Neural progenitor cell (in vitro differentiated cells): ENCODE data around the gene GALR3. TPM values are rescaled to one million over a fixed set of nuclear protein-coding genes. Genes with fewer than 3 reads are reported as not detected.

Experiments
- DNase-seq: peaks from one replicate; pipeline ENCODE4 v3.0.0-alpha.2; 2016; ENCODE audit warnings: low spot score
- H2AFZ ChIP-seq: fragments of 200-600 bp; sonication (generic); replicated peaks from 2 replicates; pipeline ENCODE4 v1.6.1; 2016; ENCODE audit warnings: antibody characterized with exemption
- H3F3A ChIP-seq: fragments of 200-600 bp; sonication (generic); 2 replicates; pipeline ENCODE4 v1.6.1; 2016; ENCODE audit warnings: antibody characterized with exemption, low read depth
- H3K27ac ChIP-seq: fragments of 200-600 bp; sonication (generic); 2 replicates; pipeline ENCODE4 v1.5.1; 2016; ENCODE audit warnings: mild to moderate bottlenecking
- H3K27me3 ChIP-seq: fragments of 200-600 bp; sonication (generic); 2 replicates; pipeline ENCODE4 v1.6.1; 2016; ENCODE audit warnings: mild to moderate bottlenecking, moderate library complexity
- H3K36me3 ChIP-seq: fragments of 200-600 bp; sonication (generic); 2 replicates; pipeline ENCODE4 v1.5.1; 2016
- H3K4me1 ChIP-seq: fragments of 200-600 bp; sonication (generic); 2 replicates; pipeline ENCODE4 v1.6.1; 2016; ENCODE audit warnings: mixed run types
- H3K4me2 ChIP-seq: fragments of 200-600 bp; sonication (generic); 2 replicates; pipeline ENCODE4 v1.6.1; 2016
- H3K4me3 ChIP-seq: fragments of 200-600 bp; sonication (generic); 2 replicates; pipeline ENCODE4 v1.5.1; 2016
- H3K79me2 ChIP-seq: fragments of 200-600 bp; sonication (generic); 2 replicates; pipeline ENCODE4 v1.6.1; 2016; ENCODE audit warnings: low read depth
- H3K9ac ChIP-seq: fragments of 200-600 bp; sonication (generic); 2 replicates; pipeline ENCODE4 v1.6.1; 2016
- H3K9me3 ChIP-seq: fragments of 200-600 bp; sonication (generic); 2 replicates; pipeline ENCODE4 v1.5.1; 2016; ENCODE audit warnings: low read depth
- H4K20me1 ChIP-seq: fragments of 200-600 bp; sonication (generic); 2 replicates; pipeline ENCODE4 v1.6.1; 2016; ENCODE audit warnings: low read depth
- H3K27ac Mint-ChIP-seq: 3 replicates; pipeline ENCODE4 v1.8.0; 2021; ENCODE audit warnings: mixed read lengths
- H3K27me3 Mint-ChIP-seq: 2 replicates; pipeline ENCODE4 v1.8.0; 2022; ENCODE audit warnings: low read depth, mild to moderate bottlenecking, inconsistent platforms, moderate library complexity, mixed read lengths; ENCODE audit not compliant: insufficient read depth
- H3K36me3 Mint-ChIP-seq: 3 replicates; pipeline ENCODE4 v1.8.0; 2021; ENCODE audit warnings: mixed read lengths
- H3K4me1 Mint-ChIP-seq: 3 replicates; pipeline ENCODE4 v1.8.0; 2021; ENCODE audit warnings: mixed read lengths
- H3K4me3 Mint-ChIP-seq: 3 replicates; pipeline ENCODE4 v1.8.0; 2021; ENCODE audit warnings: mild to moderate bottlenecking, moderate library complexity, mixed read lengths
- H3K9me3 Mint-ChIP-seq: 3 replicates; pipeline ENCODE4 v1.8.0; 2020; ENCODE audit warnings: mixed read lengths
- EZH2 ChIP-seq: fragments of 200-600 bp; sonication (generic); IDR thresholded peaks from 2 replicates; pipeline ENCODE4 v1.6.1; 2017; ENCODE audit warnings: antibody characterized with exemption, mild to moderate bottlenecking, moderate library complexity
- EZH2phosphoT487 ChIP-seq: fragments of 200-600 bp; sonication (generic); IDR thresholded peaks from 2 replicates; pipeline ENCODE4 v1.6.1; 2017; ENCODE audit warnings: antibody characterized with exemption
- total RNA-seq: library from RNA; depleted of rRNA; stranded (reverse); fragments of >200 nt; gene quantifications from 2 replicates; pipeline ENCODE4 v1.2.3, GENCODE V29; 2015; ENCODE audit warnings: low replicate concordance
- TF ChIP-seq, protein P1 (sequence below): fragments of 200-600 bp; sonication (generic); IDR thresholded peaks from 2 replicates; pipeline ENCODE4 v1.5.1; 2017; ENCODE audit warnings: antibody characterized with exemption, mild to moderate bottlenecking

The GALR3 gene
- total RNA-seq, 1 donor from 2014 or later = not detected

DNA sequence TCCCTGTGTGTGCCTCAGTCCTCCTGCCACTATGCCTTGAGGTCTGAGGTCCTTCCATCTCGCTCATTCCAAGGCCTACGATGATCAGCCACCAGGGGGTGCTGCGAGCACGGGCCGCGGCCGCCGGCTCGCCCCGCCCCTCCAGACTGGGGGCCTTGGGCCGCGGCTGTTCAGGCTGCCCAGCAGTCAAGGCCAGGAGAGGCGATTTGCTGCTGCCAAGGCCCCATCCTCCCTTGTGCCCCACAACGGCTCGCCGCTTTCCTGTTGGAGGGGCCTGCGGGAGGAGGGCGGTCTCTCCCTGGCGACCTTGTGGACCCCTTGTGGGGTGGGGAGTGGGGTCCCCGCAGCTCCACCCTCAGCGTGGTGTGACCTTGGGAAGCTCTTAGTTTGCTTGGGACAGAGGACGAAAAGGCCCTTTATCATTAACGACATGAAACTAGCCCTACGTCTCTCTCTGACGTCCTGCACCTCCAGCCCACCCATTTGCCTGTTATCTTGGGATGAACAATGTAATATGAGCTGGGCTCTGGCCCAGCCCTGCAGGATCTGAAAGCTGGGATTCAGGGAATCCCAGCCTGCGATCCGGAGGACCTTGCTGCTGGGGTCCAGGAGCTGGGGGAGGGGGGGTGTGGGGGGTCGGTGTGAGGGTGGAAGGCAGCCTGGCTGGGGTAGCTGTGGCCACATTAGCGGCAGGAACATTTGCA lies 5.3 kb upstream of the GALR3 start:
- peak overlapping the region; percentile 54 for H3K4me3 ChIP-seq
- peak; percentile 88 for DNase-seq
- peaks cover 16% of the 10 kb centered on the region for H3K27me3 Mint-ChIP-seq

DNA sequence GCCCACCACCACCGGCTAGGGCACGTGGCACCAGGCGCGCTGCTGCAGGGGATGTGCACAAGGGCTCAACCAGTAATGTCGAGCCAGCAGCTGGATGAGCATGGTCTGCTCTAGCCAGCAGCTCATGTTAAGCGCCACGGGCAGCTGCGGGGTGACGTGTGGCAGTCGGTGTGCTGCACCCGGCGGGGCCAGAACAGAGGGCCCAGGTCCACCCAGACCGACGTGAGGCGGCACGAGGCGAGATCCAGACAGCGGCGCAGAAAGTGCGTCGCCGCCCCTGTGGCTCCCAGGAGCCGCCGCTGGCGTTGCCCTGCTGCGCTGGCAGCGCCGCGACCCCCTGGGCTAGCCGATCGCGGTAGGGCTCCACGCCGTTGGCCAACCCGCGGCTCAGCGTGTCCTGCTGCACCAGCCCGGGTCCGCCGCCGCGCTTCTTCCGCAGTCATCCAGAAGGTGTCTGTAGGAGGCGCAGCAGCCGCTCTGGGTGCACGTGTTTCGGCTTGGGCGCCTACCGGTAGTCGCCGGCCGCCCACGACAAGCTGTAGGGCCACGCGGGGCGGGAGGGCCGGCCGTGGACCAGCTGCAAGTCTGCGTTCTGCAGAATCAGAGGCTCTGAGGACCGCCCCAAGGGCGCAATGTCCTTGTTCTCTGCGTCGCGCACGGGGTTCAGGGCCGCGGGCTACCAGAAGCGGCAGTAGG lies 4.6 kb upstream of the GALR3 start:
- H3K27me3 ChIP-seq = peaks cover 51% of the 10 kb centered on the region
- H3K9ac ChIP-seq = no peak overlapping the region
- peak; percentile 78 for DNase-seq
- H3K27ac Mint-ChIP-seq = no peak overlapping the region
- H3K79me2 ChIP-seq = no peaks in the 10 kb centered on the region
- H3K27ac ChIP-seq = no peak overlapping the region
- H2AFZ ChIP-seq = peak overlapping the region; percentile 27
- peaks cover 37% of the 10 kb centered on the region for H3F3A ChIP-seq
- peak overlapping the region; percentile 54 for H3K4me3 ChIP-seq
- H3K4me1 ChIP-seq = peaks cover 22% of the 10 kb centered on the region
- no peaks in the 10 kb centered on the region for H3K9me3 Mint-ChIP-seq
- TF ChIP-seq, protein P1, sequence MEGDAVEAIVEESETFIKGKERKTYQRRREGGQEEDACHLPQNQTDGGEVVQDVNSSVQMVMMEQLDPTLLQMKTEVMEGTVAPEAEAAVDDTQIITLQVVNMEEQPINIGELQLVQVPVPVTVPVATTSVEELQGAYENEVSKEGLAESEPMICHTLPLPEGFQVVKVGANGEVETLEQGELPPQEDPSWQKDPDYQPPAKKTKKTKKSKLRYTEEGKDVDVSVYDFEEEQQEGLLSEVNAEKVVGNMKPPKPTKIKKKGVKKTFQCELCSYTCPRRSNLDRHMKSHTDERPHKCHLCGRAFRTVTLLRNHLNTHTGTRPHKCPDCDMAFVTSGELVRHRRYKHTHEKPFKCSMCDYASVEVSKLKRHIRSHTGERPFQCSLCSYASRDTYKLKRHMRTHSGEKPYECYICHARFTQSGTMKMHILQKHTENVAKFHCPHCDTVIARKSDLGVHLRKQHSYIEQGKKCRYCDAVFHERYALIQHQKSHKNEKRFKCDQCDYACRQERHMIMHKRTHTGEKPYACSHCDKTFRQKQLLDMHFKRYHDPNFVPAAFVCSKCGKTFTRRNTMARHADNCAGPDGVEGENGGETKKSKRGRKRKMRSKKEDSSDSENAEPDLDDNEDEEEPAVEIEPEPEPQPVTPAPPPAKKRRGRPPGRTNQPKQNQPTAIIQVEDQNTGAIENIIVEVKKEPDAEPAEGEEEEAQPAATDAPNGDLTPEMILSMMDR = peak; percentile 44
- peak; percentile 42 for TF ChIP-seq EZH2phosphoT487
- TF ChIP-seq EZH2 = peak; percentile 79
- H3K9me3 ChIP-seq = no peaks in the 10 kb centered on the region
- peak overlapping the region; percentile 80 for H3K4me3 Mint-ChIP-seq
- no peaks in the 10 kb centered on the region for H3K36me3 ChIP-seq
- H3K36me3 Mint-ChIP-seq = no peaks in the 10 kb centered on the region
- peaks cover 21% of the 10 kb centered on the region for H3K27me3 Mint-ChIP-seq
- peaks cover 26% of the 10 kb centered on the region for H3K4me1 Mint-ChIP-seq
- H4K20me1 ChIP-seq = peaks cover 3% of the 10 kb centered on the region
- H3K4me2 ChIP-seq = peak overlapping the region; percentile 98

More for the DNA sequence above, 5.3 kb upstream of the GALR3 start:
- H3F3A ChIP-seq = peaks cover 32% of the 10 kb centered on the region
- H3K27ac ChIP-seq = no peak overlapping the region
- H3K4me1 ChIP-seq = peaks cover 22% of the 10 kb centered on the region
- no peaks in the 10 kb centered on the region for H3K9me3 ChIP-seq
- H3K4me2 ChIP-seq = peak overlapping the region; percentile 98
- Mint-ChIP-seq H3K4me3 (peak overlapping the region; percentile 80), H3K4me1 (peaks cover 24% of the 10 kb centered on the region), H3K27ac (peak overlapping the region; percentile 78), H3K36me3 (peaks cover 1% of the 10 kb centered on the region), H3K9me3 (no peaks in the 10 kb centered on the region)
- H3K27me3 ChIP-seq = peaks cover 44% of the 10 kb centered on the region
- H3K36me3 ChIP-seq = no peaks in the 10 kb centered on the region
- H2AFZ ChIP-seq = peak overlapping the region; percentile 45
- H3K79me2 ChIP-seq = no peaks in the 10 kb centered on the region
- H4K20me1 ChIP-seq = peaks cover 3% of the 10 kb centered on the region
- TF ChIP-seq, protein P1 = peak; percentile 86
- TF ChIP-seq EZH2 (no peak), EZH2phosphoT487 (no peak)
- H3K9ac ChIP-seq = no peak overlapping the region

DNA sequence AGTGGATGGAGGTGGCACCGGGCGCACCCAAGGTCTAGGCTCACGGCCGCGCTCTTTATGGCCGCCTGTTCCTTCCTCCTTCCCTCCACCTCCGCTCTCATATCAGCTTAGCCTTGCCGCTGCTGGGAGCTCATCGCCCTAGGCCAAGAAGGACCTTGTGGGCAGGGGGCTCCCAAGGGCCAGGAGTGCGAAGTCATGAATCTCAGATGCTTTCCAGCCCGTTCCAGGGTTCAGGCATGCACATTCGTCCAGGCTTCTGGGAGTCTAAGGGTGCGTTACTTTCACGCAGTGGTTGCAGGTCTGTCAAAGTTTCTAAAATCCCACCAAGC lies 4.1 kb upstream of the GALR3 start:
- H4K20me1 ChIP-seq = peaks cover 3% of the 10 kb centered on the region
- H3K27ac ChIP-seq = no peak overlapping the region
- H3K27me3 Mint-ChIP-seq = peaks cover 26% of the 10 kb centered on the region
- H3K4me2 ChIP-seq = peak overlapping the region; percentile 98
- H3K27me3 ChIP-seq = peaks cover 56% of the 10 kb centered on the region
- no peak overlapping the region for H3K27ac Mint-ChIP-seq
- H3K79me2 ChIP-seq = no peaks in the 10 kb centered on the region
- no peak overlapping the region for H3K9ac ChIP-seq
- TF ChIP-seq EZH2 (no peak), EZH2phosphoT487 (peak; percentile 14)
- no peaks in the 10 kb centered on the region for H3K9me3 ChIP-seq
- H2AFZ ChIP-seq = no peak overlapping the region
- DNase-seq = no peak
- no peaks in the 10 kb centered on the region for H3K9me3 Mint-ChIP-seq
- H3K36me3 Mint-ChIP-seq = no peaks in the 10 kb centered on the region
- peaks cover 26% of the 10 kb centered on the region for H3K4me1 ChIP-seq
- peaks cover 42% of the 10 kb centered on the region for H3F3A ChIP-seq
- peak overlapping the region; percentile 75 for H3K4me3 Mint-ChIP-seq
- peaks cover 26% of the 10 kb centered on the region for H3K4me1 Mint-ChIP-seq
- H3K4me3 ChIP-seq = peak overlapping the region; percentile 54
- H3K36me3 ChIP-seq = no peaks in the 10 kb centered on the region

DNA sequence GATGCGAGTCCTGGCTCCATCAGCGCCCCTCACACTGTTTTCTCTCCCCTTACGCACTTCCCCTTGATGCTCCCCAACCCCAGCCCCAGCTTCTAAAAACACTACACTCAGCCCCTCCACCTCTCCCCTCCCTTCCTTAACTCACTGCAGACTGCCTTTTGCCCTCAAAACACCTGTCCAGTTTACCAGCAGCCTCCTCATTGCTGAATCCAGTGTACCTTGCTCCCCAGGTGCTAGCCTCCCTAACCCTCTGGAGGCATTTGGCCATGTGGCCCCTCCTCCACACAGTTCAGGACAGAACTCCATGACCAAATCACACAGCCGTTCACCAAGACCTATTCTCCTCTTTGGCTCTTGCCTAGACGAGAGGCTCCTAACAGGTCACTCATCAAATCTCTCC lies 2.8 kb upstream of the GALR3 start:
- Histone ChIP-seq H3K27ac (no peak overlapping the region), H3K27me3 (peaks cover 69% of the 10 kb centered on the region), H3K4me3 (no peak overlapping the region), H2AFZ (no peak overlapping the region), H3K4me2 (no peak overlapping the region), H3F3A (peaks cover 49% of the 10 kb centered on the region), H3K9me3 (no peaks in the 10 kb centered on the region), H4K20me1 (peaks cover 3% of the 10 kb centered on the region), H3K4me1 (peaks cover 26% of the 10 kb centered on the region), H3K9ac (no peak overlapping the region), H3K36me3 (no peaks in the 10 kb centered on the region), H3K79me2 (no peaks in the 10 kb centered on the region)
- no peak overlapping the region for H3K27ac Mint-ChIP-seq
- H3K4me3 Mint-ChIP-seq = peak overlapping the region; percentile 71
- TF ChIP-seq, protein P1 = no peak
- TF ChIP-seq EZH2 = no peak
- TF ChIP-seq EZH2phosphoT487 = no peak
- DNase-seq = no peak
- H3K9me3 Mint-ChIP-seq = no peaks in the 10 kb centered on the region
- H3K4me1 Mint-ChIP-seq = peaks cover 26% of the 10 kb centered on the region
- peaks cover 29% of the 10 kb centered on the region for H3K27me3 Mint-ChIP-seq
- H3K36me3 Mint-ChIP-seq = no peaks in the 10 kb centered on the region
